ENCODE data around the gene MAD1L1. TPM values are rescaled to one million over a fixed set of nuclear protein-coding genes. Genes with fewer than 3 reads are reported as not detected.

MAD1L1 gene
- total and polyA plus RNA-seq, 2 of the 8 experiments (the other 6 are each of a cell fraction or from before 2014, with no cell fraction given): 40.4 to 44.6 TPM

DNA sequence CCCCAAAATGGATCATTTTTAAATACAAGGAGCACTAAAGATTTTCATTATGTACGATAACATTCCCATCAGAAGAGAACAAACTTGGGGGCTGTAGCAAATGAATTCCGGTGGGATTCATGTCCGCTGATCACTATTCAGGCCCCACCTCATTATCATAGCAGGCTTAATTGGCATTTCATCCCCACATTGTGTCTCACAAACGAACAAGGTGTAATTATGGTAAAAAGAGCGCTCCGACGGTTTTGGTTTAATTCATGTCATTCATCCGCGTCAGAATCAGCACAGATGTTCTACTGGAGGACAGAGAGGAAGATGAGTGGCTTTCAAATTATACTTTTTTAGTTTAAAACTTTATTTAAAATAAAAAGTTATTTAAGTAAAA is 124.7 kb downstream of the MAD1L1 start (continued):
- TF ChIP-seq MAFK (IDR thresholded peaks at IDR 0.05; ENCODE audit: low read depth, low read length): no peak
- TF ChIP-seq CEBPB (IDR thresholded peaks at IDR 0.05; ENCODE audit: low read depth, low read length): no peak
- TF ChIP-seq KDM5A (IDR thresholded peaks at IDR 0.05; ENCODE audit: low read length): no peak
- TF ChIP-seq KDM1A (IDR thresholded peaks at IDR 0.05; ENCODE audit: borderline replicate concordance, low read length): no peak
- no peak for TF ChIP-seq PHF8 (conservative IDR thresholded peaks at IDR 0.05; ENCODE audit: low read depth, low read length)
